ENCODE measurements around the gene ITSN2.

Gene ITSN2

GRCh38 chr2:24207359-24207758, 153.0 kb downstream of the ITSN2 start:
- DNase-seq = no peak
- Histone ChIP-seq H3K4me1 (ENCODE audit: control insufficient read depth, low read depth, low read length) (no peaks in the 10 kb centered on the region), H3K23ac (ENCODE audit: low read length) (no peak overlapping the region), H3K56ac (ENCODE audit: low read length) (no peak overlapping the region), H3K4me3 (ENCODE audit: low read length) (no peak overlapping the region), H3K27me3 (ENCODE audit: insufficient read depth, low read length, poor library complexity) (no peaks in the 10 kb centered on the region), H3K79me2 (ENCODE audit: control insufficient read depth, insufficient read depth, low read length) (no peaks in the 10 kb centered on the region), H3K36me3 (ENCODE audit: control insufficient read depth, insufficient read depth, low read length) (no peaks in the 10 kb centered on the region), H3K18ac (ENCODE audit: low read length) (no peak overlapping the region), H3K4me2 (ENCODE audit: low read length) (no peak overlapping the region), H3K27ac (ENCODE audit: low read depth, low read length) (no peak overlapping the region), H2BK15ac (replicated peaks; ENCODE audit: low read depth) (no peak overlapping the region), H2AK5ac (ENCODE audit: low read length) (no peak overlapping the region), H4K5ac (ENCODE audit: low read length) (no peak overlapping the region), H2BK120ac (ENCODE audit: low read depth, low read length) (no peak overlapping the region), H4K8ac (ENCODE audit: low read depth, low read length) (no peak overlapping the region), H2BK5ac (ENCODE audit: low read length) (no peak overlapping the region), H3K4ac (ENCODE audit: low read depth, low read length) (no peak overlapping the region), H3K79me1 (ENCODE audit: low read length) (no peaks in the 10 kb centered on the region), H3K9ac (ENCODE audit: low read length) (no peak overlapping the region)
- no CpG with 5 or more reads among the region's 11 CpGs for WGBS (ENCODE audit: extremely low coverage, insufficient coverage, low lambda C conversion rate)

- Histone ChIP-seq H3K36me3 (ENCODE audit: control insufficient read depth, insufficient read depth, low read length) (no peaks in the 10 kb centered on the region), H3K27me3 (ENCODE audit: insufficient read depth, low read length, poor library complexity) (no peaks in the 10 kb centered on the region), H2BK15ac (replicated peaks; ENCODE audit: low read depth) (no peak overlapping the region), H4K8ac (ENCODE audit: low read depth, low read length) (no peak overlapping the region), H4K5ac (ENCODE audit: low read length) (no peak overlapping the region), H3K4me2 (ENCODE audit: low read length) (no peak overlapping the region), H3K18ac (ENCODE audit: low read length) (no peak overlapping the region), H2BK5ac (ENCODE audit: low read length) (no peak overlapping the region), H3K79me2 (ENCODE audit: control insufficient read depth, insufficient read depth, low read length) (no peaks in the 10 kb centered on the region), H3K56ac (ENCODE audit: low read length) (no peak overlapping the region), H3K4me3 (ENCODE audit: low read length) (no peak overlapping the region), H3K9ac (ENCODE audit: low read length) (no peak overlapping the region), H3K79me1 (ENCODE audit: low read length) (no peaks in the 10 kb centered on the region), H3K23ac (ENCODE audit: low read length) (no peak overlapping the region), H3K4ac (ENCODE audit: low read depth, low read length) (no peak overlapping the region), H3K27ac (ENCODE audit: low read depth, low read length) (no peak overlapping the region), H2AK5ac (ENCODE audit: low read length) (no peak overlapping the region), H3K4me1 (ENCODE audit: control insufficient read depth, low read depth, low read length) (no peaks in the 10 kb centered on the region), H2BK120ac (ENCODE audit: low read depth, low read length) (no peak overlapping the region)
- DNase-seq = no peak
- no CpG with 5 or more reads among the region's 8 CpGs for WGBS (ENCODE audit: extremely low coverage, insufficient coverage, low lambda C conversion rate)
Observed at GRCh38 chr2:24206714-24207113, 153.6 kb downstream of the ITSN2 start.

- no peak overlapping the region for H4K5ac ChIP-seq (ENCODE audit: low read length)
- no CpG with 5 or more reads among the region's 6 CpGs for WGBS (ENCODE audit: extremely low coverage, insufficient coverage, low lambda C conversion rate)
- no peak overlapping the region for H3K56ac ChIP-seq (ENCODE audit: low read length)
- no peak overlapping the region for H3K4ac ChIP-seq (ENCODE audit: low read depth, low read length)
- H2BK120ac ChIP-seq (ENCODE audit: low read depth, low read length) = no peak overlapping the region
- H3K23ac ChIP-seq (ENCODE audit: low read length) = no peak overlapping the region
- no peak overlapping the region for H3K4me2 ChIP-seq (ENCODE audit: low read length)
- no peaks in the 10 kb centered on the region for H3K79me1 ChIP-seq (ENCODE audit: low read length)
- H4K8ac ChIP-seq (ENCODE audit: low read depth, low read length) = no peak overlapping the region
- no peak for DNase-seq
- no peak overlapping the region for H3K18ac ChIP-seq (ENCODE audit: low read length)
- H3K36me3 ChIP-seq (ENCODE audit: control insufficient read depth, insufficient read depth, low read length) = no peaks in the 10 kb centered on the region
- no peak overlapping the region for H2BK15ac ChIP-seq (replicated peaks; ENCODE audit: low read depth)
- H3K27me3 ChIP-seq (ENCODE audit: insufficient read depth, low read length, poor library complexity) = no peaks in the 10 kb centered on the region
- H3K9ac ChIP-seq (ENCODE audit: low read length) = no peak overlapping the region
- no peak overlapping the region for H3K27ac ChIP-seq (ENCODE audit: low read depth, low read length)
- H2AK5ac ChIP-seq (ENCODE audit: low read length) = no peak overlapping the region
- no peaks in the 10 kb centered on the region for H3K79me2 ChIP-seq (ENCODE audit: control insufficient read depth, insufficient read depth, low read length)
- H3K4me1 ChIP-seq (ENCODE audit: control insufficient read depth, low read depth, low read length) = no peaks in the 10 kb centered on the region
- H3K4me3 ChIP-seq (ENCODE audit: low read length) = no peak overlapping the region
- no peak overlapping the region for H2BK5ac ChIP-seq (ENCODE audit: low read length)
Observed at GRCh38 chr2:24206242-24206641, 154.1 kb downstream of the ITSN2 start.

GRCh38 chr2:24205131-24205530, 155.2 kb downstream of the ITSN2 start:
- H3K4me1 ChIP-seq (ENCODE audit: control insufficient read depth, low read depth, low read length) = no peaks in the 10 kb centered on the region
- no peaks in the 10 kb centered on the region for H3K79me2 ChIP-seq (ENCODE audit: control insufficient read depth, insufficient read depth, low read length)
- no peak overlapping the region for H4K8ac ChIP-seq (ENCODE audit: low read depth, low read length)
- no peak overlapping the region for H3K56ac ChIP-seq (ENCODE audit: low read length)
- no peak overlapping the region for H3K27ac ChIP-seq (ENCODE audit: low read depth, low read length)
- no peak overlapping the region for H3K18ac ChIP-seq (ENCODE audit: low read length)
- H3K27me3 ChIP-seq (ENCODE audit: insufficient read depth, low read length, poor library complexity) = no peaks in the 10 kb centered on the region
- peak overlapping the region; percentile 66 for H3K23ac ChIP-seq (ENCODE audit: low read length)
- no peak overlapping the region for H2BK15ac ChIP-seq (replicated peaks; ENCODE audit: low read depth)
- H3K4ac ChIP-seq (ENCODE audit: low read depth, low read length) = no peak overlapping the region
- no peak overlapping the region for H2BK120ac ChIP-seq (ENCODE audit: low read depth, low read length)
- H3K79me1 ChIP-seq (ENCODE audit: low read length) = no peaks in the 10 kb centered on the region
- no peak overlapping the region for H4K5ac ChIP-seq (ENCODE audit: low read length)
- H3K36me3 ChIP-seq (ENCODE audit: control insufficient read depth, insufficient read depth, low read length) = no peaks in the 10 kb centered on the region
- no peak overlapping the region for H2BK5ac ChIP-seq (ENCODE audit: low read length)
- no peak overlapping the region for H3K9ac ChIP-seq (ENCODE audit: low read length)
- no peak overlapping the region for H3K4me2 ChIP-seq (ENCODE audit: low read length)
- H3K4me3 ChIP-seq (ENCODE audit: low read length) = no peak overlapping the region
- no peak for DNase-seq
- no CpG with 5 or more reads among the region's 4 CpGs for WGBS (ENCODE audit: extremely low coverage, insufficient coverage, low lambda C conversion rate)
- no peak overlapping the region for H2AK5ac ChIP-seq (ENCODE audit: low read length)

GRCh38 chr2:24204505-24204904, 155.8 kb downstream of the ITSN2 start:
- H2BK5ac ChIP-seq (ENCODE audit: low read length) = no peak overlapping the region

GRCh38 chr2:24203787-24204150, 156.6 kb downstream of the ITSN2 start:
- H3K4me2 ChIP-seq (ENCODE audit: low read length) = no peak overlapping the region
- no peak overlapping the region for H3K4ac ChIP-seq (ENCODE audit: low read depth, low read length)
- no peak overlapping the region for H2BK120ac ChIP-seq (ENCODE audit: low read depth, low read length)
- H3K4me3 ChIP-seq (ENCODE audit: low read length) = no peak overlapping the region
- no peak overlapping the region for H3K27ac ChIP-seq (ENCODE audit: low read depth, low read length)
- H3K79me2 ChIP-seq (ENCODE audit: control insufficient read depth, insufficient read depth, low read length) = no peaks in the 10 kb centered on the region
- DNase-seq = no peak
- no peak overlapping the region for H4K8ac ChIP-seq (ENCODE audit: low read depth, low read length)
- H3K27me3 ChIP-seq (ENCODE audit: insufficient read depth, low read length, poor library complexity) = no peaks in the 10 kb centered on the region
- no peak overlapping the region for H4K5ac ChIP-seq (ENCODE audit: low read length)
- H2AK5ac ChIP-seq (ENCODE audit: low read length) = no peak overlapping the region
- H3K79me1 ChIP-seq (ENCODE audit: low read length) = no peaks in the 10 kb centered on the region
- H2BK5ac ChIP-seq (ENCODE audit: low read length) = no peak overlapping the region
- no CpG with 5 or more reads among the region's 5 CpGs for WGBS (ENCODE audit: extremely low coverage, insufficient coverage, low lambda C conversion rate)
- H3K56ac ChIP-seq (ENCODE audit: low read length) = no peak overlapping the region
- no peak overlapping the region for H3K18ac ChIP-seq (ENCODE audit: low read length)
- no peak overlapping the region for H3K23ac ChIP-seq (ENCODE audit: low read length)
- no peak overlapping the region for H3K9ac ChIP-seq (ENCODE audit: low read length)
- H2BK15ac ChIP-seq (replicated peaks; ENCODE audit: low read depth) = no peak overlapping the region
- H3K4me1 ChIP-seq (ENCODE audit: control insufficient read depth, low read depth, low read length) = no peaks in the 10 kb centered on the region
- H3K36me3 ChIP-seq (ENCODE audit: control insufficient read depth, insufficient read depth, low read length) = no peaks in the 10 kb centered on the region

More at GRCh38 chr2:24204505-24204904, 155.8 kb downstream of the ITSN2 start:
- no peak overlapping the region for H3K4ac ChIP-seq (ENCODE audit: low read depth, low read length)
- H3K27me3 ChIP-seq (ENCODE audit: insufficient read depth, low read length, poor library complexity) = no peaks in the 10 kb centered on the region
- no peak overlapping the region for H4K5ac ChIP-seq (ENCODE audit: low read length)
- no peak overlapping the region for H3K4me2 ChIP-seq (ENCODE audit: low read length)
- H3K56ac ChIP-seq (ENCODE audit: low read length) = no peak overlapping the region
- no peaks in the 10 kb centered on the region for H3K79me2 ChIP-seq (ENCODE audit: control insufficient read depth, insufficient read depth, low read length)
- no peaks in the 10 kb centered on the region for H3K4me1 ChIP-seq (ENCODE audit: control insufficient read depth, low read depth, low read length)
- no peaks in the 10 kb centered on the region for H3K79me1 ChIP-seq (ENCODE audit: low read length)
- H3K36me3 ChIP-seq (ENCODE audit: control insufficient read depth, insufficient read depth, low read length) = no peaks in the 10 kb centered on the region
- no peak overlapping the region for H2BK120ac ChIP-seq (ENCODE audit: low read depth, low read length)
- H3K9ac ChIP-seq (ENCODE audit: low read length) = no peak overlapping the region
- no peak overlapping the region for H3K4me3 ChIP-seq (ENCODE audit: low read length)
- H3K27ac ChIP-seq (ENCODE audit: low read depth, low read length) = no peak overlapping the region
- H4K8ac ChIP-seq (ENCODE audit: low read depth, low read length) = no peak overlapping the region
- H2AK5ac ChIP-seq (ENCODE audit: low read length) = no peak overlapping the region
- no peak overlapping the region for H2BK15ac ChIP-seq (replicated peaks; ENCODE audit: low read depth)
- no peak overlapping the region for H3K18ac ChIP-seq (ENCODE audit: low read length)
- no CpG with 5 or more reads among the region's 12 CpGs for WGBS (ENCODE audit: extremely low coverage, insufficient coverage, low lambda C conversion rate)
- DNase-seq = no peak
- H3K23ac ChIP-seq (ENCODE audit: low read length) = no peak overlapping the region

All from mesendoderm (in vitro differentiated cells).